VCaP (cell line): ENCODE data around the gene TET1.
A peak's percentile ranks its signal among the peaks of the same experiment; 100 is the strongest.
"Not testable (repeated sequence)": the region's sequence is repeated elsewhere in the genome, so short reads cannot be mapped to it uniquely, and the experiment has no call there.

Experiments
- H3K27ac ChIP-seq: fragments of 450-650 bp; 2 replicates; pipeline ENCODE4 v1.5.1; 2017
- TF ChIP-seq, protein P1 (sequence below): fragments of 450-650 bp; conservative IDR thresholded peaks from 2 replicates; pipeline ENCODE4 v1.5.1; 2017; ENCODE audit warnings: mild to moderate bottlenecking, moderate library complexity

The TET1 gene

DNA sequence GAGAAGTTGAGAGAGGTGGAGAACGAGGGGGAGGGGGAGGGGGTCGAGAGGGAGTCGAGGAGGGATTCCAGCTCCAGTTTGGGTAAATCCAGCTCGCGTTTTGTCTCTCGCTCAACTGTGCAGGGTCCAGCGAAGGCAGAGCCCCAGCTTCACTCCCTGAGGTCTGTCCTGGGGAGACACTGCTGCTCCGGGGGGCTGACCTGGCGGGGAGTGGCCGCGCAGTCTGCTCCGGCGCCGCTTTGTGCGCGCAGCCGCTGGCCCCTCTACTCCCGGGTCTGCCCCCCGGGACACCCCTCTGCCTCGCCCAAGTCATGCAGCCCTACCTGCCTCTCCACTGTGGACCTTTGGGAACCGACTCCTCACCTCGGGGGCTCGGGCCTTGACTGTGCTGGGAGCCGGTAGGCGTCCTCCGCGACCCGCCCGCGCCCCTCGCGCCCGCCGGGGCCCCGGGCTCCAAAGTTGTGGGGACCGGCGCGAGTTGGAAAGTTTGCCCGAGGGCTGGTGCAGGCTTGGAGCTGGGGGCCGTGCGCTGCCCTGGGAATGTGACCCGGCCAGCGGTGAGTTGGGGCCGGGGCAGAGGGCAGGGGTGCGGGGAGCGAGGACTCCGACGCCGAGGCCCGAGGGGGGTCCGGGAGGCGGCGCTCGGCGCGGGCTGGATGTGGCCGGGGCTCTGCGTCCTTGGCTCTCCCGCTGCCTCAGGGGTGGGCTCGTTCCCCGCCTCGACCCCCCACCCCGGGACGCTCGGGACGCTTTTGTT lies at the start of gene TET1:
TSS of gene TET1 (plus strand) at position 152 of the 757 bp plus-strand sequence. CDS start 12,002 bp downstream, outside the sequence.
- H3K27ac ChIP-seq: peak within 1 kb of the TSS; percentile 67; the same call in 1 of the 2 replicates
- TF ChIP-seq, protein P1, sequence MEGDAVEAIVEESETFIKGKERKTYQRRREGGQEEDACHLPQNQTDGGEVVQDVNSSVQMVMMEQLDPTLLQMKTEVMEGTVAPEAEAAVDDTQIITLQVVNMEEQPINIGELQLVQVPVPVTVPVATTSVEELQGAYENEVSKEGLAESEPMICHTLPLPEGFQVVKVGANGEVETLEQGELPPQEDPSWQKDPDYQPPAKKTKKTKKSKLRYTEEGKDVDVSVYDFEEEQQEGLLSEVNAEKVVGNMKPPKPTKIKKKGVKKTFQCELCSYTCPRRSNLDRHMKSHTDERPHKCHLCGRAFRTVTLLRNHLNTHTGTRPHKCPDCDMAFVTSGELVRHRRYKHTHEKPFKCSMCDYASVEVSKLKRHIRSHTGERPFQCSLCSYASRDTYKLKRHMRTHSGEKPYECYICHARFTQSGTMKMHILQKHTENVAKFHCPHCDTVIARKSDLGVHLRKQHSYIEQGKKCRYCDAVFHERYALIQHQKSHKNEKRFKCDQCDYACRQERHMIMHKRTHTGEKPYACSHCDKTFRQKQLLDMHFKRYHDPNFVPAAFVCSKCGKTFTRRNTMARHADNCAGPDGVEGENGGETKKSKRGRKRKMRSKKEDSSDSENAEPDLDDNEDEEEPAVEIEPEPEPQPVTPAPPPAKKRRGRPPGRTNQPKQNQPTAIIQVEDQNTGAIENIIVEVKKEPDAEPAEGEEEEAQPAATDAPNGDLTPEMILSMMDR: no peak

DNA sequence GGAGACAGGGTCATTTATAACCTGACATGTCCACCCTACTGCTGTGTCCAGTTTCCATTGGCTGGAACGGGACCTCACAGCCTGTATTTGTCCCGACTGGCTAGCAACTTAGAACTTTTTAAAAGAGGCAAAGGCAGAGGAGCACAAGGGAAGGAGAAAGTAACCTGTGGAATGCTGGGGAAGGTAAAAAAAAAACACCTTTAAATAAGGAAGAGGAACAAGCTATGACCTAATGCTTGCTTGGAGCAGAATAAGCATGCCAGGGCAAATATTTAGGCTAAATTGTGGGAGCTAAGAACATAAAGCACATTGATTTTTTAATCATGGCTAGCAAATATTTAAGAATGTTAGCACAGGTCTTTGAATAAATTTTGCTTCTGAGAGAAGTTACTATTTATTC lies 43.9 kb upstream of the TET1 start:
- H3K27ac ChIP-seq: not testable (repeated sequence)

DNA sequence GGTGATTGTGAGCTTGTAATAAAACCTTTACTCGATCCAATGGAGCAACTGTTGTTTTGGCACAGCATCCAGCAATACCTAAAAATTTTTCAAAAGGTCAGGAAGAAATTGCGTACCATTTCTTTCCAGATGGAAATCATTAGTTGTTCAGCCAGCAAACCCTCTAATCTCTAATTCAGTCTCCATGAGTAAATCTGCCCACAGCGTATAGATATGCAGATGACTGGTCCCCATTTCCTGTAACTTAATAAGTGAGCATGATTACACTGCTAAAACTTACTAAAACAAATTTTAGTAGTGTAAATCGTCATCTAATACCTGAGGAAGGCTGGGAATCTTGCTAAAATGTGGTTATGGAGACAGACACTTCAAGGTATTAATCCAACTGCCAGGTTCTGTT lies 43.4 kb upstream of the TET1 start:
- TF ChIP-seq, protein P1: no peak

DNA sequence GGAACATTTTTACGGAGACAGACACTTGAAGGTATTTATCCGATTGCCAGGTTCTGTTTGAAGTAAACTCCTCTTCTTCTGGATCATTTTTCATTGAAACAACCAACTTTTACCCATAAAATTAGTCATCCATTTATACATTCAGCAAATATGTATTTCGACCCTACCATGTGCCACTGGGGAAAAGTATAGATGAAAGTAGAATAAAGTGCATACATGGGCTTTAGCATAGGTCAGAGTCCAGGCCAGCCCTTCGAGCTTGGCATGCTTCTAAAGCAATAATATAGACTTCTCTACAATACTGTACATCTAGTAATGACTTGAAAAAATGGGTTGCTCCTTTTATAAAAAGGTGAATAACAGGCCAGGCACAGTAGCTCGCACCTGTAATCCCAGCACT lies 42.9 kb upstream of the TET1 start:
- TF ChIP-seq, protein P1: no peak
- no peak overlapping the region; the same call in 1 of the 2 replicates for H3K27ac ChIP-seq

More for the DNA sequence above, 43.4 kb upstream of the TET1 start:
- H3K27ac ChIP-seq: no peak overlapping the region; the same call in 1 of the 2 replicates

DNA sequence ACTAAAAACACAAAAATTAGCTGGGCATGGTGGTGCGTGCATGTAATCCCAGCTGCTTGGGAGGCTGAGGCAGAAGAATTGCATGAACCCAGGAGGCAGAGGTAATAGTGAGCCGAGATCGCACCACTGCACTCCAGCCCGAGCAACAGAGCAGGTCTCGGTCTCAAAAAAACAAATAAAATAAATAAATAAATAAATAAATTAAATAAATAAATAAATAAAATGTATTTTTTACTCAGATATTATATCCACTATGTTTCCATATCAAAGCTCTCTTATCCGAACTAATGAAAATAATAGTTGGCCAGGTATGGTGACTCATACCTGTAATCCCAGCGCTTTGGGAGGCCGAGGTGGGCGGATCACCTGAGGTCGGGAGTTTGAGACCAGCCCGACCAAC lies 41.5 kb upstream of the TET1 start:
- not testable (repeated sequence) for H3K27ac ChIP-seq

DNA sequence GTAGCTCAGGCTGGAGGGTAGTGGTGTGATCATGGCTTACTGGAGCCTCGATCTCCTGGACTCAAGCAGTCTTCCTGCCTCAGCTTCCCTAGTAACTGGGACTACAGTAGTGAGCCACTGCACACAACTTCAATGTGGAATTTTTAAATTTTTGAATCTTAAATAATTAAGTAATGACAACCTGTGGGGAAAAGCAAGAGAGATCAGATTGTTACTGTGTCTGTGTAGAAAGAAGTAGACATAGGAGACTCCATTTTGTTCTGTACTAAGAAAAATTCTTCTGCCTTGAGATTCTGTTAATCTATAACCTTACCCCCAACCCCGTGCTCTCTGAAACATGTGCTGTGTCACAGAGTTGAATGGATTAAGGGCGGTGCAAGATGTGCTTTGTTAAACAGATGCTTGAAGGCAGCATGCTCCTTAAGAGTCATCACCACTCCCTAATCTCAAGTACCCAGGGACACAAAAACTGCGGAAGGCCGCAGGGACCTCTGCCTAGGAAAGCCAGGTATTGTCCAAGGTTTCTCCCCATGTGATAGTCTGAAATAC lies 34.6 kb upstream of the TET1 start:
- H3K27ac ChIP-seq: peak overlapping the region; percentile 86

DNA sequence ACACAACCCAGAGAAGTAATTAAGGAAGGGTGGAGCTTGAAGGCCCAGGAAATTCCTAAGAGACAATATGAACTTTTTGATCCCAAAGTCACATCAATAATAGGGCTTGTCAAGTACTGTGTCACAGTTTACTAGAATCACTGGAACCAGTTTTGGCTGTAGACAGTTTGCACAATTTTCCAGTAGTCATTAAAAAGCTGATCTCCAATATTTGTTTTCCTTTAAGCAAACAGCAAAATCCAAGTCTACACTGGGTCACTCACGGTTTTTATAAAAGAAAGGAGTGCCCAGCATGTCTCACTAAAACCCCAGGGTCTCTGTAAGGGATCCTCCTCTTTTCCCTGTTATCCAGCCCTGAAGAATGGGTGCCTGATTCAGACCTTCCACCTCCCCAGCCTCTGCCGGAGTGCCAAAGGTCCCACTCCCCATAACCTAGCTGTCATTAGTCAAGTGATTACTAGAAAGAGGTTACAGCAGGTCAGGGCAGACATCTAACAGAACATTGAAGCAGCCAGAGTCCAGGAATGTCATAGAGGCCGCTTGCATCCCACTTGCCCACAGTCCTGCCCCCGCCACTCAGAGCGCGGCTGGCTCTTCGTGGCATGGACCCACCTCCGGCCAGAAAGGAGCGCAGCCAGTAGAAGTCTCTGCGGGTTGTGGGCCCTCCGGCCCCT lies 33.4 kb upstream of the TET1 start:
- peak overlapping the region; percentile 86 for H3K27ac ChIP-seq

DNA sequence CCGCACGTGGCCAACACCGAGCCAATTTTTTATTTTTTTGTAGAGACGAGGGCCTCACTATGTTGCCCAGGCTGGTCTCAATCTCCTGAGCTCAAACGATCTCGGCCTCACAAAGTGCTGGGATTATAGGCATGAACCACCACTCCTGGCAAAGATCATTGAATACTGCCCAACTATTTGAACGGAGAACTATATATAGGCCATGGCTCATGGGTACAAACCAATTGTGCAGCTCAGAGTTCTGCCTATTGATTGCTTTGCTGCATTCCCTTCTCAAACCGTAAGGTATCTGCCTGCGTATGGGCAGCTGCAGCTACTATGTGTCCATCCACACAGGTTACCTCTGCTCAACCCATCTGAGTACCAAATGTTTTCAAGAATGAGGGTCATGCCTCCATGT lies 23.2 kb upstream of the TET1 start:
- no peak overlapping the region for H3K27ac ChIP-seq
- TF ChIP-seq, protein P1: no peak

More for the DNA sequence above, 33.4 kb upstream of the TET1 start:
- TF ChIP-seq, protein P1: no peak

DNA sequence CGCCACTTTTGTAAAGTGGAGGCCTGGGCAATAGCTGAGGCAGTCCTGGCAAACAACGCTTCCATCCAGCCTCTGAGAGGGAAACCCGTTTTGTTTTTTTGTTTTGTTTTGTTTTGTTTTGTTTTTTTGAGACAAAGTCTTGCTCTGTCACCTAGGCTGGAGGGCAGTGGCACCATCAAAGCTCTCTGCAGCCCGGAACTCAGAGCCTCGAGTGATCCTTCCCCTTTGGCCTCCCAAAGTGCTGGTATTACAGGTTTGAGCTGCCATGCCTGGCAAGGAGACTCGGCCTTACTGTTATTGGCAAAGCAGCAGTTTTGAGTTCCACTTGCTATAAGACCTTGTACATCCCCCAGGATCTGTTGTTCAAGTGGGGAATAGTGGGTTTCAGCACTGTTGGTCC lies 22.3 kb upstream of the TET1 start:
- H3K27ac ChIP-seq: no peak overlapping the region
- TF ChIP-seq, protein P1: no peak
